Activated T-cell treated with anti-CD3 and anti-CD28 coated beads, Interleukin-2, amount 50 U/mL, for 72 hours (primary cell): Measurements from ENCODE around the gene LNX1. TPM values are rescaled to one million over a fixed set of nuclear protein-coding genes. Genes with fewer than 3 reads are reported as not detected.
"Not testable (repeated sequence)": the region's sequence is repeated elsewhere in the genome, so short reads cannot be mapped to it uniquely, and the experiment has no call there.

ENCODE experiments used
- ATAC-seq, 2 donors: fragments of 150-1000 bp; cut with Tn5 transposase; replicated peaks in 1 of 2; 2 replicates each; pipeline ENCODE4 v1.10.0; 2021; ENCODE audit warnings: moderate library complexity in 2 of 2, mild to moderate bottlenecking in 1 of 2
- DNase-seq, 2 donors: peaks; one replicate each; pipeline ENCODE4 v3.0.0; 2021 to 2022; ENCODE audit warnings: mixed read lengths in 1 of 2
- H3K27ac Mint-ChIP-seq: one replicate; pipeline ENCODE4 v1.8.0; 2022; ENCODE audit warnings: mild to moderate bottlenecking, moderate library complexity, mixed read lengths
- H3K27me3 Mint-ChIP-seq: one replicate; pipeline ENCODE4 v1.8.0; 2022; ENCODE audit warnings: low read depth, mixed read lengths
- H3K36me3 Mint-ChIP-seq, 2 donors: one replicate each; pipeline ENCODE4 v1.8.0; 2022; ENCODE audit warnings: mixed read lengths in 2 of 2, mild to moderate bottlenecking in 1 of 2; ENCODE audit not compliant: insufficient read depth in 2 of 2
- H3K4me1 Mint-ChIP-seq: one replicate; pipeline ENCODE4 v1.8.0; 2022; ENCODE audit warnings: low read depth, mixed read lengths
- H3K4me3 Mint-ChIP-seq, 2 donors: one replicate each; pipeline ENCODE4 v1.8.0; 2022; ENCODE audit warnings: mild to moderate bottlenecking in 2 of 2, mixed read lengths in 2 of 2, moderate library complexity in 2 of 2
- H3K9me3 Mint-ChIP-seq, 2 donors: one replicate each; pipeline ENCODE4 v1.8.0; 2022; ENCODE audit warnings: mixed read lengths in 2 of 2
- total RNA-seq, 2 donors: library from RNA; stranded (reverse); gene quantifications; one replicate each; pipeline ENCODE4 v1.2.3, GENCODE V29; 2022

The LNX1 gene
- total RNA-seq, 2 donors from 2014 or later = 0.46 TPM; not detected in 1

- Mint-ChIP-seq H3K36me3 (peaks cover 2 to 22% of the 10 kb centered on the region in 2 donors), H3K27ac (peak overlapping the region; percentile 31), H3K4me1 (peaks cover 23% of the 10 kb centered on the region), H3K27me3 (no peaks in the 10 kb centered on the region), H3K4me3 (peak overlapping the region in 1 of 2 donors; percentile 31), H3K9me3 (no peaks in the 10 kb centered on the region)
- ATAC-seq = peak; percentile 65 to 81
- no peak for DNase-seq
These were observed 158.5 kb downstream of the LNX1 start for GRCh38 chr4:53432528-53433424.

- Mint-ChIP-seq H3K9me3 (no peaks in the 10 kb centered on the region), H3K4me3 (no peak overlapping the region), H3K4me1 (peaks cover 23% of the 10 kb centered on the region), H3K36me3 (peaks cover 0 to 18% of the 10 kb centered on the region in 2 donors), H3K27me3 (no peaks in the 10 kb centered on the region), H3K27ac (no peak overlapping the region)
- ATAC-seq = peak; percentile 68 to 71
- DNase-seq = peak in 1 of 2 donors; percentile 1
These were observed 160.2 kb downstream of the LNX1 start for GRCh38 chr4:53431052-53431451.

- no peaks in the 10 kb centered on the region for H3K27me3 Mint-ChIP-seq
- no peak for ATAC-seq
- no peak overlapping the region for H3K4me3 Mint-ChIP-seq
- DNase-seq = no peak
- H3K36me3 Mint-ChIP-seq = peaks cover 0 to 14% of the 10 kb centered on the region in 2 donors
- H3K27ac Mint-ChIP-seq = no peak overlapping the region
- H3K9me3 Mint-ChIP-seq = no peaks in the 10 kb centered on the region
- H3K4me1 Mint-ChIP-seq = peaks cover 16% of the 10 kb centered on the region
These were observed 163.9 kb downstream of the LNX1 start for GRCh38 chr4:53427366-53427765.

DNA sequence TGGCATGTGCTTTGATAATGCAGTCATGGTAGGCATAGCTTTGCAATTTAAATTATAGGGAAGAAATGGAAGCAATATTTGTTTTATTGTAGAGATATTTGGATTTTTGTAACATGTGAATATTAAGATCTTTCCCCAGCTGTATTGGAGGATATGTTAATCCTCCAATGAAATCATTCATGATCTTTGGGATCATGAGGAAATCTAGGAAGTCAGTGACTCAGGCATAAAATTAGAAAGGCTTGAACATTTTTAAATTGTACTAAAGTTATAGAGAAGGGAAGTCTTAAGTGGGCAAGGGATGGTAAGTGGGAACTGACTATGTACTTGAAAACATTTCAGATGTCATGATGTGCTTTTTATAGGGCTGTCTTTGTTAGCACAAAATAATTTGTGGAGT, 167.0 kb downstream of the LNX1 start:
- no peak for ATAC-seq
- H3K9me3 Mint-ChIP-seq = no peaks in the 10 kb centered on the region
- no peak for DNase-seq

DNA sequence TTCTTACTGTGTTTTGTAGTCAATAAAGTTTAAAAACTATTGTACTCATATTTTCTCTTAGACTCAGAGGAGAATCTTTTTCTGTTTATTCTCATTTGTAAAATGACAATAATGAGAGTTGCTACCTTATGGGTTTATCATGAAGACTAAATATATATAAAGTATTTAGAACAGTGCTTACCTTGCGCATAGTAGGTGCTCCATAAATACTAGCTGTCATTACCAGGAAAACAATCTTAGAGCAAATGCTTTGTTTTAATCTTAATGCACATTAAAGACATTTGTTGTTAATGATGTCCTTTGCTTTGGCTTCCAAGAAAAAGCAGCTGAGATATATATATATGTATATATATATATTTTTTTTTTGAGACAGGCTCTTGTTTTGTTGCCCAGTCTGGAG, 168.9 kb downstream of the LNX1 start:
- Mint-ChIP-seq H3K27me3 (no peaks in the 10 kb centered on the region), H3K27ac (no peak overlapping the region), H3K36me3 (peaks cover 2% of the 10 kb centered on the region in 2 donors), H3K9me3 (no peaks in the 10 kb centered on the region), H3K4me1 (no peaks in the 10 kb centered on the region), H3K4me3 (no peak overlapping the region)
- ATAC-seq (no peak), DNase-seq (no peak)

More for the DNA sequence above, 167.0 kb downstream of the LNX1 start:
- no peaks in the 10 kb centered on the region for H3K27me3 Mint-ChIP-seq
- peaks cover 0 to 3% of the 10 kb centered on the region in 2 donors for H3K36me3 Mint-ChIP-seq
- no peak overlapping the region for H3K4me3 Mint-ChIP-seq
- H3K27ac Mint-ChIP-seq = no peak overlapping the region
- no peaks in the 10 kb centered on the region for H3K4me1 Mint-ChIP-seq

DNA sequence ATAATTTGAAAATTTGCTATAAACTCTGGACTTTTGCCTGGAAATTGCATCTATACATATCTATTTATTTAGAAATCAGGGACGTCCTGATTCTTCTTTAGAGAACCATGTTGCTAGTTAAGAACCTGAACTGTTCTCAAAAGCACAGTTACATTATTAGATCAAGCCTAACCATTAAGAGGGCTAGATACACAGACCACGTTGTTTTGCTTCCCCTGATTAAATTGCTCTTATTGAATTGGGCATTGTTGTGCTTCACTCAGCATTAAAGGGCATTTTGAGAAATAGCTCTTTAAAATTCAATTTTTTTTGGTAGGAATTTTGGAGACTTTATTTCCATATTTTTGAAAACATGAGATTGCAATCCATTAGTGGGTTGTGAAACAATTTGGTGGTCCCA, 169.5 kb downstream of the LNX1 start:
- H3K4me1 Mint-ChIP-seq = no peaks in the 10 kb centered on the region
- H3K9me3 Mint-ChIP-seq = no peaks in the 10 kb centered on the region
- peaks cover 2% of the 10 kb centered on the region in 2 donors for H3K36me3 Mint-ChIP-seq
- DNase-seq = no peak
- no peak overlapping the region for H3K27ac Mint-ChIP-seq
- no peak overlapping the region for H3K4me3 Mint-ChIP-seq
- H3K27me3 Mint-ChIP-seq = no peaks in the 10 kb centered on the region
- no peak for ATAC-seq

DNA sequence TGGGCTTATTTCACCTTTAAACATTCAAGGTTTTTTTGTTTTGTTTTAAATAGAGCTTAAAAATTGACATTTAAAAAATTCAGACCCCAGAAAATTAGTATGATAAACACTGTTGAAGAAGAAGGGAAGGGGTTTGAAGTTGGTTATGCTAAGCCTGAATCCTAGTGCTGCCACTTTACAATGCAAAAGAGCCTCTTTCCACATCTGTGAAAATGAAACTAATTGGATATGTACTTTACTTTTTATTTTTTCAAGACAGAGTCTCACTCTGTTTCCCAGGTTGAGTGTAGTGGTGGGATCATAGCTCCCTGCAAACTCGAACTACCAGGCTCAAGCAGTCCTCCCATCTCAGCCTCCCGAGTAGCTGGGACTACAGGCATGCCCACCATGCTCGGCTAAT, 172.1 kb downstream of the LNX1 start:
- Mint-ChIP-seq H3K36me3 (peaks cover 5 to 9% of the 10 kb centered on the region in 2 donors), H3K9me3 (no peaks in the 10 kb centered on the region), H3K4me3 (no peak overlapping the region), H3K4me1 (peaks cover 12% of the 10 kb centered on the region), H3K27me3 (no peaks in the 10 kb centered on the region), H3K27ac (no peak overlapping the region)
- DNase-seq = no peak
- ATAC-seq = no peak

GRCh38 chr4:53409479-53409878, 181.8 kb downstream of the LNX1 start:
- not testable (repeated sequence) for H3K27me3 Mint-ChIP-seq, ATAC-seq, DNase-seq, H3K9me3 Mint-ChIP-seq, H3K27ac Mint-ChIP-seq, H3K4me3 Mint-ChIP-seq
- Mint-ChIP-seq H3K36me3 (peaks cover 17 to 44% of the 10 kb centered on the region in 2 donors), H3K4me1 (peaks cover 32% of the 10 kb centered on the region)

Other genes starting within 250 kb of the LNX1 start
- 10 to 100 TPM; 15.5 to 17.6 TPM for gene SCFD2, start 225.4 kb downstream of the LNX1 start, total RNA-seq
- gene FIP1L1, start 213.8 kb downstream of the LNX1 start, total RNA-seq = 100 to 1,000 TPM; 116 to 139 TPM